H1 (cell line): ENCODE results near the gene TBCB.

Experiments used
- POLR2A ChIP-seq, 2 experiments: IDR thresholded peaks; 1 replicate in 1 of 2; 2 replicates in 1 of 2; pipeline ENCODE4 v1.6.1; 2011; ENCODE audit warnings: low read depth in 2 of 2, low read length in 2 of 2, mild to moderate bottlenecking in 2 of 2; ENCODE audit errors: control extremely low read depth in 1 of 2
- TCF12 ChIP-seq: IDR thresholded peaks from 2 replicates; pipeline ENCODE4 v1.6.1; 2011; ENCODE audit warnings: low read depth, mild to moderate bottlenecking, low read length
- TF ChIP-seq, protein P1 (sequence below), 3 experiments: IDR thresholded peaks; 1 replicate in 2 of 3; 2 replicates in 1 of 3; pipeline versions ENCODE4 v1.5.1 to v1.6.1; 2011; ENCODE audit warnings: low read length in 3 of 3, mild to moderate bottlenecking in 3 of 3, inconsistent platforms in 2 of 3, low read depth in 1 of 3, moderate library complexity in 1 of 3; ENCODE audit not compliant: insufficient read depth in 1 of 3; ENCODE audit errors: control extremely low read depth in 1 of 3
- TF ChIP-seq, protein P2 (sequence below): IDR thresholded peaks from 2 replicates; pipeline ENCODE4 v1.6.1; 2011; ENCODE audit warnings: low read length, improper control_type of control experiment

- TF ChIP-seq TCF12: no peak
- no peak for TF ChIP-seq POLR2A (IDR thresholded peaks at IDR 0.05; ENCODE audit: control extremely low read depth in 1 of 2, low read depth in 2 of 2, low read length in 2 of 2)
- TF ChIP-seq, protein P1, sequence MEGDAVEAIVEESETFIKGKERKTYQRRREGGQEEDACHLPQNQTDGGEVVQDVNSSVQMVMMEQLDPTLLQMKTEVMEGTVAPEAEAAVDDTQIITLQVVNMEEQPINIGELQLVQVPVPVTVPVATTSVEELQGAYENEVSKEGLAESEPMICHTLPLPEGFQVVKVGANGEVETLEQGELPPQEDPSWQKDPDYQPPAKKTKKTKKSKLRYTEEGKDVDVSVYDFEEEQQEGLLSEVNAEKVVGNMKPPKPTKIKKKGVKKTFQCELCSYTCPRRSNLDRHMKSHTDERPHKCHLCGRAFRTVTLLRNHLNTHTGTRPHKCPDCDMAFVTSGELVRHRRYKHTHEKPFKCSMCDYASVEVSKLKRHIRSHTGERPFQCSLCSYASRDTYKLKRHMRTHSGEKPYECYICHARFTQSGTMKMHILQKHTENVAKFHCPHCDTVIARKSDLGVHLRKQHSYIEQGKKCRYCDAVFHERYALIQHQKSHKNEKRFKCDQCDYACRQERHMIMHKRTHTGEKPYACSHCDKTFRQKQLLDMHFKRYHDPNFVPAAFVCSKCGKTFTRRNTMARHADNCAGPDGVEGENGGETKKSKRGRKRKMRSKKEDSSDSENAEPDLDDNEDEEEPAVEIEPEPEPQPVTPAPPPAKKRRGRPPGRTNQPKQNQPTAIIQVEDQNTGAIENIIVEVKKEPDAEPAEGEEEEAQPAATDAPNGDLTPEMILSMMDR (IDR thresholded peaks at IDR 0.05; ENCODE audit: control extremely low read depth in 1 of 3, insufficient read depth in 1 of 3, low read depth in 1 of 3, low read length in 3 of 3): no peak
- TF ChIP-seq, protein P2, sequence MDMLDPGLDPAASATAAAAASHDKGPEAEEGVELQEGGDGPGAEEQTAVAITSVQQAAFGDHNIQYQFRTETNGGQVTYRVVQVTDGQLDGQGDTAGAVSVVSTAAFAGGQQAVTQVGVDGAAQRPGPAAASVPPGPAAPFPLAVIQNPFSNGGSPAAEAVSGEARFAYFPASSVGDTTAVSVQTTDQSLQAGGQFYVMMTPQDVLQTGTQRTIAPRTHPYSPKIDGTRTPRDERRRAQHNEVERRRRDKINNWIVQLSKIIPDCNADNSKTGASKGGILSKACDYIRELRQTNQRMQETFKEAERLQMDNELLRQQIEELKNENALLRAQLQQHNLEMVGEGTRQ: no peak
Measured at GRCh38 chr19:36128392-36128736, 13.1 kb downstream of the TBCB start.
